Activated T-helper 17 cell treated with anti-CD3 and anti-CD28 coated beads, Interleukin-2, amount 50 U/mL, for 72 hours (primary cell): ENCODE results near the gene DYRK2. TPM values are rescaled to one million over a fixed set of nuclear protein-coding genes. Genes with fewer than 3 reads are reported as not detected.

Source experiments
- ATAC-seq: fragments of 150-1000 bp; cut with Tn5 transposase; replicated peaks from 2 replicates; pipeline ENCODE4 v1.10.0; 2021; ENCODE audit warnings: mild to moderate bottlenecking, moderate library complexity
- H3K27ac Mint-ChIP-seq: one replicate; pipeline ENCODE4 v1.8.0; 2022; ENCODE audit warnings: mixed read lengths
- H3K27me3 Mint-ChIP-seq: one replicate; pipeline ENCODE4 v1.8.0; 2022; ENCODE audit warnings: mixed read lengths
- H3K36me3 Mint-ChIP-seq: one replicate; pipeline ENCODE4 v1.8.0; 2022; ENCODE audit warnings: low read depth, mild to moderate bottlenecking, mixed read lengths
- H3K4me1 Mint-ChIP-seq: one replicate; pipeline ENCODE4 v1.8.0; 2022; ENCODE audit warnings: mixed read lengths
- H3K4me3 Mint-ChIP-seq: one replicate; pipeline ENCODE4 v1.8.0; 2022; ENCODE audit warnings: mild to moderate bottlenecking, mixed read lengths
- H3K9me3 Mint-ChIP-seq: one replicate; pipeline ENCODE4 v1.8.0; 2022; ENCODE audit warnings: mixed read lengths
- total RNA-seq, 2 donors: library from RNA; stranded (reverse); gene quantifications; one replicate each; pipeline ENCODE4 v1.2.3, GENCODE V29; 2022

Gene DYRK2
- total RNA-seq, 2 donors from 2014 or later = 16.6 to 17.6 TPM

DNA sequence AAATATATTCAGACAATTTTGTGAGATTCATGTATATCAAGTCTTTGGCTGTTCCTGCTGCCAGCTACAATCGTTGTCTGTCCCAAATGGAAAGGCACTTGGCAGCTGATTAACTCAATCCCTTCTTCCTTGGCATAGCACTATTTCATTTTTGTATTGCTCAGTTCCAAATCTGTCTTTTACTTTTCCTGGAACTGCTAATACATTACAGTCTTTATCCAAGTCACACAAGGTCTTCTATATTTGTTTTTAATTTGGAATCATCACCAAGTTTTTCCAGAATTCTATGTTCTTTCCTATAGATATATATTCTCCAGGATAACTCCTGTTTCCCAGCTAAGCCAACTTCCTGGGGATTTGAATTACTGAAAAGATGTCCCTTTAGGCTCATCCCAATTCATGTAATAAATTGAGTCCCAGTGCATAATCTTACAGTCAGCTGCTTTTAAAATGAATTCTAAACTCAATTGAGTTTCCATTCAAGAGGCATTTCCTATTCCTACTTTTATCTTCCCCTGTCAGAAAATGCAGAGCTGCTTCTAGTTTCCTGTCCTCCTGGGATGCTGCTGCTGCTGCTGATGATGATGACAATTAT is 45.9 kb downstream of the DYRK2 start:
- H3K27me3 Mint-ChIP-seq = no peaks in the 10 kb centered on the region
- H3K4me1 Mint-ChIP-seq = peaks cover 19% of the 10 kb centered on the region
- no peak overlapping the region for H3K27ac Mint-ChIP-seq
- H3K4me3 Mint-ChIP-seq = no peak overlapping the region
- no peaks in the 10 kb centered on the region for H3K36me3 Mint-ChIP-seq
- H3K9me3 Mint-ChIP-seq = no peaks in the 10 kb centered on the region
- no peak for ATAC-seq

DNA sequence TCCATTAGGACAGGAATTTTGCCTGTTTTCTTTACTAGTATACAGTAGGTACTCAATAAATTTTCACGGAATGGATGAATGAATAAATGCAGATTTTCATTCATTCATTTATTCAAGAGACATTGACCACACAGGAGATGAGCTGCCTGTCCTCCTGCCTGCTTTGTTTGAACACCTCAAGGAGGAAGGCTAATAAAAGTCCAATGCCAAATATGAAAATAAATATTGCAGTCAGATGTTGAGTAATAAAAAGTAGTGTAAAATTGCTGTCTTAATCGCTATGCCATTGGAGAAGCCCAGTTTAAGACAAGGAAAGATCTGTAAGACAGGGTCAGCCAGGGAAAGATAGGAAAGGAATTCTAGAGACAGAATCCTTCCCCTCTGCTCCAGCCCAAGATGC is 47.4 kb downstream of the DYRK2 start:
- H3K4me3 Mint-ChIP-seq = no peak overlapping the region
- peaks cover 20% of the 10 kb centered on the region for H3K4me1 Mint-ChIP-seq
- H3K9me3 Mint-ChIP-seq = no peaks in the 10 kb centered on the region
- H3K27me3 Mint-ChIP-seq = no peaks in the 10 kb centered on the region
- ATAC-seq = no peak
- no peaks in the 10 kb centered on the region for H3K36me3 Mint-ChIP-seq
- no peak overlapping the region for H3K27ac Mint-ChIP-seq

DNA sequence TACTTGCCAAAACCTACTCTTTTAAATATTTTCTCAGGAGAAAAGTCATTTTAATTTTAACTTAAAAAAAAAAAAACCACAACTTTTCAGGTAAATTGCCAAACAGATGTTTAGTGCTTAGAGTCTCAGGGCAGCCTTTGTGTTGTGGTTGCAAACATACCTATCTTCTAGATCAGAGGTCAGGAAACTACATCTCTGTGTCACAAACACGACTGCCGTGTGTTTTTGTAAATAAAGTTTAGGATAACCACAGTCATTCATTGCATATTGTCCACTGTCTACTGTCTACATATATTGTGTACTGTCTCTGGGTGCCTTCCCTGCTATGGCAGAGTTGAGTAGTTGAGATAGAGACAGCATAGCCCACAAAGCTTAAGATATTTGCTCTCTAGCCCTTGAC is 48.9 kb downstream of the DYRK2 start:
- Mint-ChIP-seq H3K4me1 (peaks cover 20% of the 10 kb centered on the region), H3K36me3 (no peaks in the 10 kb centered on the region)
- no peak for ATAC-seq

DNA sequence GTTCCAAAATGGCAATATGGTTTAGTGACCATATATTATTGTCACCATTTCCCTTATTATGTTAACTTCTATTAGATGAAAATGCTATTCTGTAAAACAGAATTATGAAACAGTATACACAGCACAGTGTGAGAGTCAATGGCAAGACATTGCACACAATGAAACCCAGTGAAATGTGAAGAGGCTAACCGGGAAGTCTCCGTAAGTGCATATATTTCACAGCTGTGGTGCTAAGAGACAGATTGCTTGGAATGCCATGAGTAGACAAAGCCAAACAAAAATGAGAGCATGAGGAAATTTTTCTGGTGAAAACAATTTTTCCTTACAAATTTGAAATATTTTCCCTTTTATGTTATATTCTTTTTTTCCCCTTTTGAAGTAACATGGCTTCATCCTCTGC is 49.4 kb downstream of the DYRK2 start:
- no peaks in the 10 kb centered on the region for H3K9me3 Mint-ChIP-seq
- H3K27ac Mint-ChIP-seq = no peak overlapping the region
- H3K4me3 Mint-ChIP-seq = peak overlapping the region; percentile 36
- H3K36me3 Mint-ChIP-seq = no peaks in the 10 kb centered on the region
- peaks cover 20% of the 10 kb centered on the region for H3K4me1 Mint-ChIP-seq
- H3K27me3 Mint-ChIP-seq = no peaks in the 10 kb centered on the region
- no peak for ATAC-seq

More for the DNA sequence above, 48.9 kb downstream of the DYRK2 start:
- Mint-ChIP-seq H3K4me3 (peak overlapping the region; percentile 36), H3K9me3 (no peaks in the 10 kb centered on the region), H3K27ac (no peak overlapping the region), H3K27me3 (no peaks in the 10 kb centered on the region)

DNA sequence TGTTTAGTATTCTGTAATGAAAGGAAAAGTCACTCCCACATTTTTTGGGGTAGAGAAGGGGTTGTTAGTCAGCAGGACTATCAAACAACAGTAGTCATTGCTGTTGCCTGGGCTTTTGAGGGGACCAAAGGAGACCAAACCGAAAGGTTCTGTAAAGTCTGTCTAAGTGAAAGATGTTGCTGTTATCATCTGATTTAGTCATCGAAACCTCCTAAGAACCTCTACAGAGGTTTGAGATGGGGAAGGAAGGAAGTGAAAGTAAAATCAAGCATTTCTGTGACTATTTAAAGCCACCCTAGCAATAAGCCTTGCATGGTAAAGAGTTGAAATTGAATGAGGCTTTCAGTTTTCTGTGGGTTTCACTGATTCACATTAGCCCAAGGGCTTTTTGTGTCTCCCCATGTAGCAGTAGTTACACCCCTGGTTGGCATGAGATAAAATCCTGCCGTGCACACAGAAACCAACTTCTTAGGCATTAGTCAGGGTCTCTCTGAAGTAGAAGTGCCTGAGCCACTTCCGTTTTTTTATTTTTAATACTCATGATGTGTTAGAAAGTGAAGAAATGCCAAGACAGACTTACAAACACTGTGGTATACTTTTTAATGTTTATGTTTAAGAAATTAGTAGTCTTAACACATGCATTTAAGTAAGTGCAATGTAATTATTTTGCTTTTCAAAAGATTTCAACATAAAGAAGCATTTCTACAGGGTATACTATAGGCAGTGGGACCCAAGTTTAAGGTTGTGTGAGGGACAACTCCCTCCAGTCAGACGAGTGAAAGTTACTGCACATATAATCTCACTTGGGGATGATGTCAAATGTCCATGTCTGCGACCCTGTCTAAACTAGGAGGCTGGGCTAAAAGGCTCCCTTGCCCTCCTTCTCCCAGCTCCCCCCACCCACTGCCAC is 50.4 kb downstream of the DYRK2 start:
- H3K4me1 Mint-ChIP-seq = peaks cover 20% of the 10 kb centered on the region
- peak overlapping the region; percentile 36 for H3K4me3 Mint-ChIP-seq
- H3K27ac Mint-ChIP-seq = peak overlapping the region; percentile 22
- H3K36me3 Mint-ChIP-seq = no peaks in the 10 kb centered on the region
- H3K9me3 Mint-ChIP-seq = no peaks in the 10 kb centered on the region
- no peaks in the 10 kb centered on the region for H3K27me3 Mint-ChIP-seq
- peak; percentile 87 for ATAC-seq

DNA sequence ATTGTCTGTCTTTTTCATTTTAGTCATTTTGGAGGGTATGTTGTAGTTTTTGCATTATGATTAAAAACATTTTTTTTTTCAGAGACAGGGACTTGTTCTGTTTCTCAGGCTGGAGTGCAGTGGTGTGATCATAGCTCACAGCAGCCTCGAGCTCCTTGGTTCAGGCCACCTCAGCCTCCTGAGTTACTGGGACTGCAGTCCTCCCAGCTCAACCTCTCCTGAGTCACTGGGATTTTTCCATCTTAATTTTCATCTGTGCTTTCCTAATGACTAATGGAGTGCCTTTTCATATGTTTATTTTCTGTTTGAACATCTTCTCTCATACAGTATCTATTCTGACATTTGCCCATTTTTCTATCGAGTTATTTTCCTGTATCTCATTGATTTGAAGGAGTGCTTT is 52.6 kb downstream of the DYRK2 start:
- no peaks in the 10 kb centered on the region for H3K9me3 Mint-ChIP-seq
- no peak overlapping the region for H3K27ac Mint-ChIP-seq
- no peak overlapping the region for H3K4me3 Mint-ChIP-seq
- peaks cover 4% of the 10 kb centered on the region for H3K27me3 Mint-ChIP-seq
- H3K36me3 Mint-ChIP-seq = no peaks in the 10 kb centered on the region
- no peak for ATAC-seq
- peaks cover 19% of the 10 kb centered on the region for H3K4me1 Mint-ChIP-seq

DNA sequence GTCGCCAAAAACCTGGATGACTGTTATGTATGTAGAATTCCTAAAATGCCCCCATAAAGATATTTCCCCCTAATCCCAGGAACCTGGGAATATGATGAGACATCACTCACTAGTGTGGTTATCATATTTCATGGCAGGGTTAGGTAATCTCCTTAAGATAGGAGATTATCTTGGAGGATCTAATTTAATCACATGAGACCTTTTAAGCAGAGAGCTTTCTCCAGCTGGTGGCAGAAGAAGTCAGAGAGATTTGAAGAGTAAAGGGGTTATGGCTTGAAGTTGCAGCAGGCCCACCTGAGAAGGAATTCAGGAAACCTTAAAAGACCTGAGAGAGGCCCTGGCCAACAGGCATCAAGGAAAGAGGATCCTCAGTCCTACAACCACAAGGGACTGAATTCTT is 53.6 kb downstream of the DYRK2 start:
- Mint-ChIP-seq H3K27ac (no peak overlapping the region), H3K36me3 (no peaks in the 10 kb centered on the region), H3K27me3 (peaks cover 4% of the 10 kb centered on the region), H3K9me3 (no peaks in the 10 kb centered on the region), H3K4me3 (no peak overlapping the region), H3K4me1 (peaks cover 20% of the 10 kb centered on the region)
- no peak for ATAC-seq

DNA sequence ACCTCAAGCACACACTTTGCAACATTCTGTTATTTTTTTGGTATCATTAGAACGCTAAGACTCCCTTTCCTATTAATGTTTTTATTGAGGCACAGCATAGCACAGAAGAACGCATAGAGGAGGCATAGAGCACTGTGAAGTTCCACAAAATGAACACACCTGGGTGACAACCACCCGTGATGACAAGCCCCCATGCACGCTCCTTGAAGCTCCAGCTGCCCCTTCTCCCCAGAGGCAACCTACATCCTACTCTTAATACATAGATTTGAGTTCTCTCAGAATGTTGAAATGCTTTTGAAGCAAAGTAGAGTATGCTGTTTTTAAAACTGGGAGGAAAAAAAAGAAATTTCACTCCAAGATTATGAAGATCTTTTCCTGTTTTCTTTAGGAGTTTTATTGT is 55.5 kb downstream of the DYRK2 start:
- no peak overlapping the region for H3K4me3 Mint-ChIP-seq
- no peaks in the 10 kb centered on the region for H3K9me3 Mint-ChIP-seq
- peaks cover 4% of the 10 kb centered on the region for H3K27me3 Mint-ChIP-seq
- ATAC-seq = no peak
- H3K4me1 Mint-ChIP-seq = peaks cover 15% of the 10 kb centered on the region
- no peaks in the 10 kb centered on the region for H3K36me3 Mint-ChIP-seq
- no peak overlapping the region for H3K27ac Mint-ChIP-seq

DNA sequence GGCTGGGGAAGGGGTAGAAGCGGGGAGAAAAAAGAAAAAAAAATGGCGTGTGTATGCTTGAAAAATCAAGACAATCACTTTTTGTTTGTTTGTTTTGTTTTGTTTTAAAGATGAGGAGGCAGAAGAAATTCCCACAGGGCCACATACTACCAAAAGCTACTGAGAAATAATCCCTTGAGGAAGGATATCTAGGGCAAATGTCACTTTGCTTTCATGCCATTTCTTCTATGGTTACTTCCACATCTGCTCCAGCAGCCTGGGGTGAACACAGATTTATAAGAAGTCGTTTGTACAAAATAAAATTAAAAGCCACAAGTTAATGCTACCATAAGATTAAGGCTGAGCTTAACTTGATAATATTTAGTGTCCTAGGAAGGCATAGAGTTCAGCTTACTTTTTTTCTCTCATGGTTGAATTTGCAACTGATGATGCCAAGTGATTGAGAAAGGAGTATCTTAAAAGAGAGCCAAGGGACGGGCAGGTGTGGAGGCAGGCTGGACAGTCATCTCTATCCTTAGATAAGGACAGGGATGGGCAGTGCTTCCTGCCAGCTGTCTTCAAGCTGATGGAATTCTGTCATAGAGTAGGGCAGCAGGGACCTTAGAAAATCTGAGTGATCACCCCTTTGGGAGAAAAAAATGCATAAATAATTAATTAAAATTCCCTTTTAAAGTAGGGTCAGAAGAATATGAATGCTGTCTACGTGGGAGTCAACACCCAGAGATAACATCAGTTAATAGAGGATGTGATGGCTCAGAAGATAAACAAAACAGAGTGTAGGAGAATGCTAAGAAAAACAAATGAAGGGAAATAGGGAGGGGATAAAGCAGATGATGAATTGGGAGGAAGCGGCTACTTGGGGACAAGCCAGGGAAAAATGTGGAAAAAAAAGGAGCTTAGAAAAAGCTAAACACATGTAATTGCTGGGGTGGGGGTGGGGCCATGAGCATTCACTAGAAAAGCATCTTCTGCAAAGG is 57.1 kb downstream of the DYRK2 start:
- no peaks in the 10 kb centered on the region for H3K9me3 Mint-ChIP-seq
- peaks cover 4% of the 10 kb centered on the region for H3K27me3 Mint-ChIP-seq
- H3K4me3 Mint-ChIP-seq = no peak overlapping the region
- no peaks in the 10 kb centered on the region for H3K36me3 Mint-ChIP-seq
- no peak overlapping the region for H3K27ac Mint-ChIP-seq
- ATAC-seq = no peak
- peaks cover 11% of the 10 kb centered on the region for H3K4me1 Mint-ChIP-seq

DNA sequence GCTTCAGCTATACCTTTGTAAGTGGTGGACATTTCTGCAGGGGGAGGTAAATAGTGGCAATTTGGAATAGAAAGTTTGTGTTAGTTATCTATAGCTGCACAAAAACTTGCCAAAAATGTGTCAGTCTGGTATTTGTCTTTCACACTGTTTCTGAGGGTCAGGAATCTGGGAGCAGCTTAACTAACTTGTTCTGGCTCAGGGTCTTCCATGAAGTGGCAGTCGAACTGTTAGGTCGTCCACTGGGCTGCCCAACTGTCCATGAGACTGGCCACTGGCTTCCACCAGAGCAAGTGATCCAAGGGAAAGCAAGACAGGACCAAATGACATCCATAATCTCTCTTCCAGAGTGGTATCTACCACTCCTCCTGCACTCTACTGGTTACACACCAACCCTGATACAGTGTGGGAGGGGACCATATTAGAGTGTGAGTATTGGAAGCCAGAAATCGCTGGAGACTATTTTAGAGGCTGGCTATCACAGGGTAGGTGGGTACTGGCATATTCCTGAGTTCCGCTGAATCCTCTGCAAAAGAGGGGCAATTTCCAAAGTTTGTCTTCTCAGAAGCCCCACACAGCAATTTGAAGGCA is 60.9 kb downstream of the DYRK2 start:
- Mint-ChIP-seq H3K27ac (no peak overlapping the region), H3K9me3 (no peaks in the 10 kb centered on the region), H3K36me3 (no peaks in the 10 kb centered on the region), H3K27me3 (peaks cover 4% of the 10 kb centered on the region), H3K4me1 (peaks cover 11% of the 10 kb centered on the region), H3K4me3 (no peak overlapping the region)
- ATAC-seq = no peak

DNA sequence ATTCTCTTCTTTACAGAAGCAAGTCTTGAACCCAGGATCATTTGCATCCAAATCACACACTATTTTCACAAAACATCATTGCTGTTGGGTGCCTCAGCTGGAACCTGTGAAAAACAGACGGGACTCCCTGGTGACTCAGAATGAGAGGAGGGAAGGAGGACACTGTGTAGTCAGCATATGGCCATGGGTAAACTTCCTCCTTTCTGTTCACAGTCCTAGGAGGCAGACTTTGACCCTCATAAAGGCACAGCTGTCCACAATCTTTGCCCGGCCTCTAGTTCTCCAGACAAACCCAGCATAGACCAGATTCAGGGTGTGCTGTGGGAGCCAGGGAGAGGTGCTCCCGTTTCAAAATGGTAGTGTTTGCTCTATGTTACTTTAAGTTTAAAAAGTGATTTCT is 62.0 kb downstream of the DYRK2 start:
- Mint-ChIP-seq H3K27me3 (no peaks in the 10 kb centered on the region), H3K27ac (no peak overlapping the region), H3K4me3 (no peak overlapping the region), H3K9me3 (no peaks in the 10 kb centered on the region), H3K36me3 (no peaks in the 10 kb centered on the region), H3K4me1 (peaks cover 7% of the 10 kb centered on the region)
- ATAC-seq = peak; percentile 42

DNA sequence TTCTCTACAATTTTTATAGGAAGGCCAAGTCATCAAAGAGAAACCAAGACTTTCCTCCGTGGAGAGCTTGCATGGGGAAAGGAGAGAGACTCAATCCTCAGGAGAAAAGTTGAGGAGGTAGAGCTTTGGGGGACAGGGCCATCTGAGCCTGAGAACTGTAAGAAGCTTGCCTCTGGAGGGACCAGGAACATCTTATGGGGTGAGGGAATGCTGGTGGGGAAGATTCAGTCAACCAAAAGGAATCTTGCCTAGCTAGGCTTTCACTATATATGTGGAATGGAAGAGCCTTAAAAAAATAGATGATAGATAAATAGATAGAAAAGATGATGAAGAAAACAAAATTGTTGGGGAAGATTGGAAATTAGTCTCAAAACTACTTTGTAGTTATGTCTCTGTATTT is 63.5 kb downstream of the DYRK2 start:
- Mint-ChIP-seq H3K36me3 (no peaks in the 10 kb centered on the region), H3K4me1 (no peaks in the 10 kb centered on the region), H3K4me3 (no peak overlapping the region), H3K9me3 (no peaks in the 10 kb centered on the region), H3K27me3 (no peaks in the 10 kb centered on the region), H3K27ac (no peak overlapping the region)
- no peak for ATAC-seq

DNA sequence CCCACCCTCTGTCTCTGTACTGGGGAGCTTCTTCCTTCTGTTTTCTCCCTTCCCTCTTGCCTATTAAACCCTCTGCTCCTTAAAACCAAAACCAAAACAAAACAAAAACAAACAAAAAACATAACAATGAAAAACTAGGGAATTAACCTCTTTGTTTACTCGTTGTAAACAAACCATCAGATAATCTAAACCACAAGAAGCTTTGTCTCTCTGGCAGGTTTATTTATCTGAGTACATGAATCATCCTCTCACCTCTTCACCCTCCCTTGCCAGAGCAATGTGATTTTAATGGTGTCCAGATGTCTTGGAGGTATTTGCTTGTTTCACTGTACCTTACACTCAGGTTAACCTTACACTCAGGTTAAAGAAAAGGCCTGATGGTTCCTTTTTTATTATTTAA is 66.1 kb downstream of the DYRK2 start:
- Mint-ChIP-seq H3K27ac (no peak overlapping the region), H3K27me3 (no peaks in the 10 kb centered on the region)

More for the DNA sequence above, 66.1 kb downstream of the DYRK2 start:
- Mint-ChIP-seq H3K9me3 (no peaks in the 10 kb centered on the region), H3K4me3 (no peak overlapping the region), H3K4me1 (no peaks in the 10 kb centered on the region), H3K36me3 (no peaks in the 10 kb centered on the region)
- no peak for ATAC-seq
